Right ventricle myocardium superior (tissue), 1 donor: ENCODE results near the gene ATP10A. TPM values are rescaled to one million over a fixed set of nuclear protein-coding genes. Genes with fewer than 3 reads are reported as not detected.
A peak's percentile ranks its signal among the peaks of the same experiment; 100 is the strongest.
"Not testable (repeated sequence)": the region's sequence is repeated elsewhere in the genome, so short reads cannot be mapped to it uniquely, and the experiment has no call there.

ENCODE experiments used
- ATAC-seq: fragments of 200-7000 bp; cut with Tn5 transposase; one replicate; pipeline ENCODE4 v1.9.1; 2020; ENCODE audit warnings: mild to moderate bottlenecking; ENCODE audit not compliant: poor library complexity
- DNase-seq: peaks from one replicate; pipeline ENCODE4 v3.0.0-alpha.2; 2020
- intact Hi-C: fragments of 100-400 bp; cut with DNase I; formaldehyde crosslinking; loops from one replicate; pipeline ENCODE4 v1.11.2; 2022
- total RNA-seq: library from RNA; stranded (reverse); fragmentation: NEBNext Ultra II Directional; extraction: Animal tissue kit (Norgen Biotek cat#: 25700); gene quantifications from one replicate; pipeline ENCODE4 v1.2.1, GENCODE V29; 2021
- donor health status: DM: no; HTN: yes; CAD: no; lungs with severe emphysema.

The ATP10A gene
- total RNA-seq, 1 donor from 2014 or later = 0.75 TPM

DNA sequence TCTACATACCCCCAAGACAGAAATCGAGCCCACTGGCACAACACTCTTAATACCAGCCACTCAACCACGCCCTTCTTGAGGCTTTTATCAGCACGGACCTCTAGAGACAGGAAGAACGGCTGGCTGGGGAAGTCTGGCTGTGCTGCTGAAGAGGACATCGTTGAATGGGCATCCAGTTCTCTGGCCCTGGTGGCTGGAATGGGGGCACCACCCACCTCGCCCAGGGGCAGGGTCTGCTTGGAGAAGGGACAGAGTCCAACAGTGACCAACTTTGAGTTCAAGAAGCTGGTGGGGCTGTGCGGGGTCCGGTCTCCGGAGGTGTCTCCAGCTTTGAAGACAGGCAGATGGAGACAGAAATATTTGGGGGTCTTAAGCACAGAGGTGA lies 77.5 kb downstream of the ATP10A start:
- ATAC-seq (no peak), DNase-seq (peak; percentile 43)
- intact Hi-C loops = no loop called here

DNA sequence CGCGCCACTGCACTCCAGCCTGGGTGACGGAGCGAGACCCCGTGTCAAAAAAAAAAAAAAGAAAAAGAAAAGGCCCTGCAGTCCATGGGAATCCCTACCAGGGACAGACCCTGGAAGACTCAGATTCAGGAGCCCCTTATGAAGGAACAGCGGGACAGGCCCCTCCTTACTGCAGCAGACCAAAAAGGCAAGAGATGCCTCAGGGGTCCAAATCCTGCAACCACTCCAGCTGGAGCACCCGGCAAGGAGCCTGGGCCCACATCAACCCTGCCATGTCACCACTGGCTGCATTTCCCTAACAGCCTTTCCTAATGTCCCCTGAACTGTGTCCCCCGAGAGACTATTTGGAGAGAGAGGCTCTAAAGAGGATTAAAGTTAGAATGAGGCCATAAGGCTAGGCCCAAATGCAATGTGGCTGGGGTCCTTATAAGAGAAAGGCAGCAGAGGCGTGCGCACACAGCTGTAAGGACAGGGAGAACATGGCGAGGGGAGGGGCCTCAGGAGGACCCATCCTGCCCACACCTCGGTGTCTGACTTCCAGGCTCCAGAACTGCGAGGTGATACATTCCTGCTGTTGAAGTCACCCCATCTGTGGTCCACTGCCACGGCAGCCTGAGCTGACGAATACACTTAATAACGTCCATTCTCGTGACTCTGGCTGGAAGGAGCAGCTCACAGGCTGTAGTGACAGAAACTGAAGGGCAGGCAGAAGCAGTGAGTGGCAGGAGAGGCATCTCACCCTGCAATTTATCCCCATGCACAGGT lies 78.1 kb downstream of the ATP10A start:
- intact Hi-C loops = no loop called here
- ATAC-seq (peak; percentile 7), DNase-seq (no peak)

GRCh38 chr15:25783607-25784540 lies 79.3 kb downstream of the ATP10A start:
- peak; percentile 9 for ATAC-seq
- intact Hi-C loops = no loop called here
- DNase-seq = no peak

DNA sequence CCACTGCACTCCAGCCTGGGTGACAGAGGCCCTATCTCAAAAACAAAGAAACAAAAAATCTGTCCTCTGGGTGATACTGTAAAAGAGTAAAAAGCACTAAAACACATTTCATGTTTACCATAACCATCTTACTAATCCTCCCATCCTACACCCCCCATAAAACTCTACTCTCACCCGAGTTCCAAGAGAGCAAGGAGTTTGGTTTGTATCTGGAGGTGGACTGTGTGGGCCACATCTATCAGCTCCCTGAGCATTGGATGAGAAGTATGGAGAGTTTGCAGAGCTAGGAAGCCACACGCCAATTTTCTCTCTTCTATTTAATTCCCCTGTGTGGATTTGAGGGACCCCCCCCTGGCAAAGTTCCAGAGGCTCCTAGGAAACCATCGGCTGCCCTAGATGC lies 80.0 kb downstream of the ATP10A start:
- DNase-seq = no peak
- ATAC-seq = no peak
- intact Hi-C loops = no loop called here

- DNase-seq (peak; percentile 15), ATAC-seq (no peak)
- intact Hi-C loops = no loop called here
Measured at GRCh38 chr15:25780479-25781255, 82.5 kb downstream of the ATP10A start.

- DNase-seq (no peak), ATAC-seq (no peak)
- intact Hi-C loops = no loop called here
Measured at GRCh38 chr15:25778161-25778560, 85.0 kb downstream of the ATP10A start.

- no peak for ATAC-seq
- peak; percentile 27 for DNase-seq
- intact Hi-C loops = no loop called here
Measured at GRCh38 chr15:25777037-25777436, 86.1 kb downstream of the ATP10A start.

DNA sequence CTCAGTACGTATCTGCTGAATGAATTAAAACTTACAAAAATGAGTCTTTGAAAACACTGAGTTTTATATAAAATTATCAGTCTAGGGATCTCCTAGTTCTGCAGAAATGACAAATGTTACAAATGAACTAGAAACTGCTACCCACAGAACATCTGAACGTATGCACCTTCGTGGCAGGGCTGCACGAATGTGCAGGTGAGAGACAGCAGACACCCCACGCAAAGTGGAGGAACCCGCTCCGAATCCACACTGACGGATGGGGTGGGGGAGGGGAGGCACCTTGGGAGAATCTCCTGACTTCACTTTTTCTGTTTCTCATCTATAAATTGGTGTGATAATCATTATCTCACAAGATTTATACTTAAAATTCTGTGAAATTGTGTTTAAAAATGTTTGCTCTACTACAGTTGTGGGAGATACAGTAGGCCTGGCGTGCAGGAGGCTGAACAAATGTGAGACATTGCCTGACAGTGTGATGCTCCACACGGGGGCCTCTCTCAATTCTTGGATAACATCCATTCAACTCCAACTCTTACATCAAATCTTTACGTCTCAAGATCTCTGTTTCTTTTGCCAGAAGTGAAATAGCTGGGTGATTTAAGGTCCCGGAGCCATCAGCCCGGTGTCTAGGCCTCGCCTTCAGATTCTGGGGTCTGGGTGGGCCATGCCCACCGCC lies 86.9 kb downstream of the ATP10A start:
- ATAC-seq (no peak), DNase-seq (peak; percentile 30)
- intact Hi-C loops = no loop called here

- intact Hi-C loops = no loop called here
- ATAC-seq = peak; percentile 90
- peak; percentile 76 for DNase-seq
Measured at GRCh38 chr15:25775317-25775912, 87.7 kb downstream of the ATP10A start.

GRCh38 chr15:25774871-25775270 lies 88.3 kb downstream of the ATP10A start:
- DNase-seq = no peak
- intact Hi-C loops = no loop called here
- ATAC-seq = no peak

DNA sequence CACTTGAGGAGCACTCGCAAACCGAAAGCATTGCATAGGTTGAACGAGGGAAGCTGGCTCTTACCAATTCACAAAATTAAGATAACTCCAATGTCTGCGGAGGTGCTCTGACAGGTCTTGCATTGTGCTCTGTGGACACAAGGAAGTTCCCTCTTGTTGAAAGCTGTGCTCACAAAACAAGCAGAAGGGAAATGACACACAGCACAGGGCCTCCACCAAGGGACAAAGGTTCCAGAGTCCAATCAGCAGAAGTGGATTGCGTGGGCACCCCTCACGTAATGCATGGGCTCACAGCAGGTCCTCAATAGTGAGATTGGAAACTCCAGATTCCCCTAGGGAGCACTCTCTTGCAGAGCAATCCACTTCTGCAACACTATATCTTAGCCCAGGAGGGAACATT lies 89.9 kb downstream of the ATP10A start:
- intact Hi-C loops = no loop called here
- DNase-seq (peak; percentile 30), ATAC-seq (no peak)

- intact Hi-C loops = no loop called here
- DNase-seq = peak; percentile 6
- ATAC-seq = no peak
Measured at GRCh38 chr15:25772500-25772899, 90.6 kb downstream of the ATP10A start.

GRCh38 chr15:25771736-25772135 lies 91.4 kb downstream of the ATP10A start:
- DNase-seq, intact Hi-C loops, ATAC-seq: not testable (repeated sequence)

DNA sequence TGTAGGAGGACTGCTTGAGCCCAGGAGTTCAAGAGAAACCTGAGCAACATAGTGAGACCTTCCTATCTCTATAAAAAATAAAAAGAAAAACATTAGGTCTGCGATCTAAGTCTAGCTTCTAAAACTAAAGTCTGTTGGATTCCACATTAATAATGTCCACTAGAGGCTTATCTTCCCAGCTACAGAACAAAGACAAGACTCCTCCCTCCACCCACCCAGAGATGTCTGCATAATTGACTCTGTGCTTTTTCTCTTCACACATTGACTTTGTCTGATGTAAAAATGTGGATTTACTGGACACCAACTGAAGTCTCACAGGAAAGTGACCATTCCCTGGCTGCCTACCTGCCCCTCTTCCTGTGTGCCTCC lies 91.8 kb downstream of the ATP10A start:
- DNase-seq = no peak
- no peak for ATAC-seq
- intact Hi-C loops = no loop called here

DNA sequence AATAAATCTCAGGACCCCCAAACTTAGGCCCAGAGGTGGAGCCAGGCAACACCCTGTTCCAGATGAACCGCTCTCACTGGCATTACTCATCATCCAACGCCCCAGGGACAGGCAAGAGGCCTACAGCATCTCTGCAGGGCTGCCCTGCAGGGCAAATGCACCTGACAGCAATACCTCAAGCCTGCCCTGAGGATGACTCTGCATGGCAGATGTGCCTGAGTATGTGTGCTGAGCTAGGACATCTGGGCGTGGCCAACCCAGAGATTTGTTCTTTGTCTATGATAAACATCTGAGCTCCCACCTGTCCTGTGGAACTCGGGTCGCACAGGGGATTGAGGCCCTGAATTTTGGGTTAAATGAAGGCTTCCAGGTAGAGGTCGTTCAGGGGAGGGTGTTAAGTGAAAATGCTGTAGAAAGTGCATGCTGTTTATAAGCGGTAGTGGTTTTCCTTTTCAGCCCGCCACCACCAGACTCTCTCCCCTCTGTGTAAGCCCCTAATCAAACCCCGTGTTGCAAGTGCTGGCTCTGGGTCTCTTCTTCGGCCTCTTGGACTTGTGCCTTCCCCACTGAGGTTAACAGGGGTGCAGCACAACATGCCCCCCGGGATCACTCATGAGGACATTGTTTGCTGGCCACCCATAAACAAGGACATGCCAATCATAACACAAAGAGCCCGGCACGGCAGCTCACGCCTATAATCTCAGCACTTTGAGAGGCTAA lies 92.3 kb downstream of the ATP10A start:
- DNase-seq (no peak), ATAC-seq (no peak)
- intact Hi-C loops = no loop called here

DNA sequence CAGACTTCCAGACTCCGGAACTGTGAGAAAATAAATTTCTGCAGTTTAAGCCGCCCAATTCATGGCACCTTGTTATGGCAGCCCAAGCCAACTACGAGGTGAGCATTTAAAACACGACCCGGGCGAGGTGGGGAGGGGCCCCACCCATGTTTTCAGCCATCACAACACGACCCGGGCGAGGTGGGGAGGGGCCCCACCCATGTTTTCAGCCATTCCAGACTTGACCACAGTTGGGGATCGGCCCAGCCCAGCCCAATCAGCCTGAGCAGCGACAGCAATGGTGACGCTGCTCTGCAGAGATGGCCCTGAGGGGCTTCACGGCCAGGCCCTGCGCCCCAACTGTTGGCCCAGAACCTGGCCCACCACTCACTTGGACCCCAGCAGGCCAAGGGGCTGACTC lies 93.1 kb downstream of the ATP10A start:
- intact Hi-C loops = no loop called here
- DNase-seq (no peak), ATAC-seq (no peak)

- DNase-seq = no peak
- no peak for ATAC-seq
- intact Hi-C loops = no loop called here
Measured at GRCh38 chr15:25768271-25768670, 94.9 kb downstream of the ATP10A start.
